Activated T-helper 1 cell treated with Interleukin-2 at 50 U/mL for 16 hours (primary cell): Measurements from ENCODE around the gene RBM10.
A peak's percentile ranks its signal among the peaks of the same experiment; 100 is the strongest.

Experiments used
- DNase-seq: peaks from one replicate; pipeline ENCODE4 v3.0.0-alpha.2; 2020; ENCODE audit warnings: low read depth

Gene RBM10

DNA sequence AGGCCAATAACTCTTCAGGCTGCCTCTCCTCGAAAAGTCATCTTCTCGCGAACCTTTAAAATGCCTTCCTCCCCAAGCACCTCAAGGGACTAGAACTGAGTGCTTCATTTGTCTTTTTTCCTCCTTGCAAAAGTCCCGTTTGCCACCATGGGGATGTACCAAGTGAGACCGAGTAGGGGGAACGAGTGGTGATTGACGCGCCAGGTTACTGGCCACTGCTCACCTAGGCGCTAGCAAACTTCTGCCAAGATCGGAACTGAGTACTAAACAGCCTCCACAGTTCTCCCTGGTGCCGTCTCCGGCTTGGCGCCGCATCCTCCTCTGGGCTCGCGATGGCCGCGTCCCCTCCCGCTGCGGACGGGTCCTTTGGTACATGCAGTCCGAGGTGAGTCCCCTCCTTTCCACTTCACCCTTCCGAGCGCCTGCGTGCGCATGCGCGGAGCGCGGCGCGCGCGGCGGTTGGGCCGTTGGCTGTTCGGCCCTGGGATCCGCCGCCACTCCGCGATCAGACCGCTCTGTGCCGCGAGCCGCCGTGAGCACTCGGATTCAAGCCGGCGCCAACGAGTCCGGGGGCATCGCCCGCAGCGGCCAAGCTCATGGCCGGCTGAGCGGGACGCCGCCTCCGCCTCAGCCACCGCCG is 73.4 kb downstream of the RBM10 start, which contains the start of gene CDK16:
Gene CDK16, plus strand, starts transcription at position 402 of the 640 bp plus-strand sequence. CDS start 4,877 bp downstream, outside the sequence.
- DNase-seq = peak; percentile 75

DNA sequence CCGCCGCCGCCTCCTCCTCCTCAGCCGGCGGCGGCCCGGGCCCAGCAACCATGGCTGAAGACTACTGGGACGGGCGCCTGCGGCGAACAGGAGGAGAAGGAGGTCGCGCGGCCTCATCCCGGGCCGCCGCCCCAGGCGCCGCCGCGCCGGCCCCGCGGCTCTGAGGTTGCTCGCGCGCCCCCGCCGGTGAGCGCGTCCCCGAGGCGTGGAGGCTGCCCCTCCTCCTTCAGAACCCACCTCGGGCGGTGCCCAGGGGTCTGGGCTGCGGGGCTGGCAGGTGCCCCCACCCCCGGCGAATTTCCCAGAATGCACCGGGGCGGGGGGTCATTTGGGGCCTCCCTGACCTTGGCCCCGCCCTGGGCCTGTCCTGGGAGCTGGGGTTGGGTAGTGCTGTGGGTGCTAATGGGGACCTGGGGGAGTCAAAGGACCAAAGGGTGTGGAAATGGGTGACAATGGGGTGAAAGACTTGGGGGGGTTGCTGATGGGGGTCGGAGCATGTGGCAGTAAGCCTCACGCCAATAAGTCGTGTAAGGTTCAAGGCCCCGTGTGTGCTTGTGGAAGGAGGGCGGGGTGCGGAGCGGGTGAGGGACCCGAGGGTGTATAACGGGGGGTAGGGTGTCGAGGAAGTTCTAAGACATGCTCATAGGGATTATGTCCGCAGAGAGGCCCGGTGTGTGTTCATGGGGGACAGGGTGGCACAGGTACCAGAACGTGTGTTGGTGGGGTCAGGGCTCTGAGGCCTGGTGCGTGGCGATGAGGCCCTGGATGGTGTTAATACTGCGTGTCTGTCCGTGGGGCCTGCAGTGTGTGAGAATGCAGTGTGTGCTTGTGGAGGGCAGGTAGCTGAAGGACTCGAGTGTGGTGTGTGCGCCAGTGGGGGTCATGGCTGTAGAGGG is 74.1 kb downstream of the RBM10 start:
- peak; percentile 32 for DNase-seq

DNA sequence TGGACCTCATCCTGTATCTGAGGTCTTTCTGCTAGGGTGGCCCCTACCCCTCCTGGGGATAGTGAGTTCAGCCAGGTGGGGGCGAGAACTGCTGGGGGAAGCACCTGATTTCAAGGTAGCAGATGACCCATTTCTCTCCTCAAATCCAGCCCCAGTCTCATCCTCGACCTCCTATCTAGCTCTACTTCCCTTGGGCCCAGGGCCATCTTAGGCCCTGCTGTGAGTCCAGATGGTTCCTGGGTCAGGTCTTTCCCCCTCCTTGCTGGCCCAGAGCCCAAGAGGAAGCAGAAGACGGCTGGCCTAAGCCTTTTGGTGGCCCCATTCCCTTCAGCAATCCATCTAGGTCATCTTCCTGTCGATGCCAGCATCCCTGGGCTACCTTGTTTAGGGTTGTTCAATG is 76.7 kb downstream of the RBM10 start:
- DNase-seq = no peak

DNA sequence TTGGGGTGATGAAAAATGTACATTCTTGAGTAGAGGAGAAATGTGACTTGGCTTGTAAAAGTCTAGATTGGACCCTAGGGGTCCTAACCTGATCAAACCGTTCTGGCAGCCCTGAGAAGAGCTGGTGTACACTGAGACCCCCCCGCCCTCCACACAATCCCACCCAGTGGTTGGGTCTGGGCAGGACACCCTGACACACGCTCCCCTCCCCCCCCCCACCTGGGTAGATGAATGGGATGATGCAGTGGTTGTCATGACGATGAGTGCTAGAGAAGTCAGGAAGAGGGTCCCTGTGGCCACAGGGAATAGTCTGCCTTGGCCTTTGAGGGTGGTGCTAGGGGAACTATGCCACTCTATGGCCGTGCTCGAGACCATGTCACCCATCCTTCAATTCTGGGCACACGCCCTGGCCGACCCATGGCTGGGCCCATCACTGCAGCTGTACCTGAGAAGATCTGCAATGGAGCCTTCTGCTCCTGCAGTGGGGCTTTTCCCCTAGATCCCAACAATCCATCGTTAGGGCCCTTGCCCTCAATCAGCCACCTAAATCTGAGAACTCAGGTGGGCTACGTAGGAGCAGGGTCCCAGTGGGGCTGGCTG is 77.8 kb downstream of the RBM10 start:
- DNase-seq = no peak

DNA sequence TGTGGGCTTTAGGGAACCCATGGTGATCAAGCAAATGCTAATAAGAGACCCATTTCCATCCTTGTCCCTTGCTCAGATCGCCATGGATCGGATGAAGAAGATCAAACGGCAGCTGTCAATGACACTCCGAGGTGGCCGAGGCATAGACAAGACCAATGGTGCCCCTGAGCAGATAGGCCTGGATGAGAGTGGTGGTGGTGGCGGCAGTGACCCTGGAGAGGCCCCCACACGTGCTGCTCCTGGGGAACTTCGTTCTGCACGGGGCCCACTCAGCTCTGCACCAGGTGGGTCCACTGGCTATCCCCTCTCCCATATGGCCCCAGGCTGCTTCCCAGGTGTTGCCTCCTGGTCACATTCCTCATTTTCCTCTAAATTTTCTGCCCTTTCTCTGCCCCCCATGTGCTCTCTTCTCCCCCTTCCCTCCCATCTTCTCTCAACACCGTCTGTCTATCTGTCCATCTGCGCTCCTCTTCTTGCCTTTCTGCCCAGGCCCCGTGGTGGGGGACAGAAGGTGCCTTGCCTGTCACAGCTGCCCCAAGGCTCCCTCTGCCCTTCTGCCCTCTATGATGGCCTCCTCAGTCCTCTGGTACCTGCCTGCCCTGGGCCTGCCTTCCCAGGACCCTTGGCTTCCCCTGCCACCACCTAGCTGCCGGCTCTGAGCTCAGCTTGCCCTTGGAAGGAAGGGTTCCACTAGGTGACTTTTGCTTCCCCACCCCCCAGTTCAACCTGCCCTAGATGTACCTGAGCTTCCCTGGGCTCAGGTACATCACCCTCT is 78.6 kb downstream of the RBM10 start:
- no peak for DNase-seq

DNA sequence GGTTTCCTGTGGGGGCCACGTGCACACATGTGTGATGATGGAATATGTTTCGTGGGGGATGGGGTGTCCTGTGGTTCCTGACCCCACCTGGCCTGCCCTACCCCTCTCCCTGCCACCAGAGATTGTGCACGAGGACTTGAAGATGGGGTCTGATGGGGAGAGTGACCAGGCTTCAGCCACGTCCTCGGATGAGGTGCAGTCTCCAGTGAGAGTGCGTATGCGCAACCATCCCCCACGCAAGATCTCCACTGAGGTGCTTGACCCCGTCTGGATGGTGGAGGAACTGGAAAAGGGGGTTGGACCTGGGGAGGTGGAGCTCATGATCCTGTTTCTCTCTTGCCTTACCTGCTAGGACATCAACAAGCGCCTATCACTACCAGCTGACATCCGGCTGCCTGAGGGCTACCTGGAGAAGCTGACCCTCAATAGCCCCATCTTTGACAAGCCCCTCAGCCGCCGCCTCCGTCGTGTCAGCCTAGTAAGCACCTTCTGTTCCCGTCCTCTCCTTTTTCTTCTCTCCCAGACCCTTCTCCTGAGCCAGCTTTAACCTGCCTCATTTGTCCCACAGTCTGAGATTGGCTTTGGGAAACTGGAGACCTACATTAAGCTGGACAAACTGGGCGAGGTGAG is 79.4 kb downstream of the RBM10 start:
- DNase-seq = no peak

DNA sequence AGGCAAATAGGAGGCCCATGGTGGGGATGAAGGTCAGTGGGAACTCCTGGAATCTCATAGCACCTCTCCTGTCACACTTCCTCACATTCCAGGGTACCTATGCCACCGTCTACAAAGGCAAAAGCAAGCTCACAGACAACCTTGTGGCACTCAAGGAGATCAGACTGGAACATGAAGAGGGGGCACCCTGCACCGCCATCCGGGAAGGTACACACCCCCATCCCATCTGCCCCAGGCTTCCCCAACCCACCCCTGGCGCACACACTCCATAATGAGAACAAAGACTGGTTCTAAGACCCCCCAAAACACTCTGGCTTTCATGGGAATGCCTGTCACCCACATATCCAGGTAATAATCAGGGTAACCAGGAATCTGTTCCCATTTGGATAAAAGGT is 79.9 kb downstream of the RBM10 start:
- no peak for DNase-seq

DNA sequence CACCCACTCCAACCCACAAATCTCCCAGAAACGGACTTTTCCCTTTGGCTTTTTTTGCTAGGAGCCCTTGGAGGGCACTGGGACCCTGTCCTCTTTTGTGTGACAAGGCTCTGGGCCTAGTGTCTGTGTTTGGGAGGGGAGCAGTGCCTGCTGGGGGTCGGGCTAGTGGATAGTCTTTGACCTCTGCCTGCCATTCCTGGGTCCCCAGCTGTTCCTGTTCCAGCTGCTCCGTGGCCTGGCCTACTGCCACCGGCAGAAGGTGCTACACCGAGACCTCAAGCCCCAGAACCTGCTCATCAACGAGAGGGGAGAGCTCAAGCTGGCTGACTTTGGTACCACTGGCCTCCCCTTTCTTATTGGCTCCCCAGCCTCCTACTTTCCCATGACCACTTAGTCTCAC is 81.0 kb downstream of the RBM10 start:
- no peak for DNase-seq

DNA sequence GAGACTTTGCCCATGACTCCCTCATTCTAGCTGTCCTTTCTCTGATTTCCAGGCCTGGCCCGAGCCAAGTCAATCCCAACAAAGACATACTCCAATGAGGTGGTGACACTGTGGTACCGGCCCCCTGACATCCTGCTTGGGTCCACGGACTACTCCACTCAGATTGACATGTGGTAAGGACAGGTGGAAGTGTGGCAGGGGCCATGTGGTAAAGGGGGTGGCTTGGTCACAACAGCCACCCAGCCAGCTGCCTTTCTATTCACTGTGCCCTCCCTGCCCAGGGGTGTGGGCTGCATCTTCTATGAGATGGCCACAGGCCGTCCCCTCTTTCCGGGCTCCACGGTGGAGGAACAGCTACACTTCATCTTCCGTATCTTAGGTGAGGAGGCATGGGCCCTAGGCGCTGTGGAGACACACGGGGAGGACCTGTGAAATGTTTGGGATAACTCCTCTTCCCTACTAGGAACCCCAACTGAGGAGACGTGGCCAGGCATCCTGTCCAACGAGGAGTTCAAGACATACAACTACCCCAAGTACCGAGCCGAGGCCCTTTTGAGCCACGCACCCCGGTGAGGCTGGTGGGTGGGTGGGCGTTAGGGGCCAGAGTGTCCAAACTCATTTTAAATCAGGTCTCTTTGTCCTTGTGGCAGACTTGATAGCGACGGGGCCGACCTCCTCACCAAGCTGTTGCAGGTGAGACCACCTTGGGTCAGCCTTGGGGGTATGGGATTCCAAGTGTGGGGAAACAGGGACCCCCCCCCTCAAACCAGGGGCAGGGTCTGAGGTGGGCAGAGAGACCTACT is 81.7 kb downstream of the RBM10 start:
- no peak for DNase-seq

DNA sequence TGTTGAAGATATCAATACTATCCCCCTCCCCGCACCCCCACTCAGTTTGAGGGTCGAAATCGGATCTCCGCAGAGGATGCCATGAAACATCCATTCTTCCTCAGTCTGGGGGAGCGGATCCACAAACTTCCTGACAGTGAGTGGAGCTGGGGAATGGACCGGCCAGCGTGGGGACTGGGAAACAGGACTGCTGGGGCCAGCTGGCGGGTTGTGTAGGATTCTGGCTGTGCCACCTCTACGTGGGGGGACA is 82.2 kb downstream of the RBM10 start:
- DNase-seq = no peak

DNA sequence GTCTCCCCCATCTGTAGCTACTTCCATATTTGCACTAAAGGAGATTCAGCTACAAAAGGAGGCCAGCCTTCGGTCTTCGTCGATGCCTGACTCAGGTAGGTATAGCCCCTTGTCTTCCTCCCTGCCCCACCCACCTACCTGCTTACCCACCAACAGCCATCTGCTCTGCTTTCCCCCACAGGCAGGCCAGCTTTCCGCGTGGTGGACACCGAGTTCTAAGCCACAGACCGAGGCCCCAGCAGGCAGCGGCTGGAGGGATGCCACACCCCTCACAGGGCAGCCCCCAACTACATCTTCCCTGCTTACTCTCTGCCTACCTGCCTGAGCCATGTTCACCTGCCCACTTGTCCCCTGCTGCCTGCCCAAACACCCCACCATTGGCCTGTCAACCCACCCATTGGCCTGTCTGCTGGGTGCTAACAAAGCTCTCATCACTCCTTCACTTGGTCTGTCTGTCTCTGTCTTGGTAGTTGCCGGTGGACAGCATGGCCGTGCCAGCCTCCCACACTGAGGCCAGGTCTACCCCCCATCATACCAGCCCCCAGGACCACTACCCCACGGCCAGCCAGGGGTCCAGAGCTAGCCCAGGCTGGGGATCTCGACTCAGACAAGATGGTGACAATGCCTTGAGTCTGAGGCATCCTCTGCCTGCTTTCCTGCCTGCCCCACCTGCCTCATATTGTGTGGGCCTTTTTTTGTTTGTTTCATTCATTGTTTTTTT is 83.7 kb downstream of the RBM10 start:
- no peak for DNase-seq

DNA sequence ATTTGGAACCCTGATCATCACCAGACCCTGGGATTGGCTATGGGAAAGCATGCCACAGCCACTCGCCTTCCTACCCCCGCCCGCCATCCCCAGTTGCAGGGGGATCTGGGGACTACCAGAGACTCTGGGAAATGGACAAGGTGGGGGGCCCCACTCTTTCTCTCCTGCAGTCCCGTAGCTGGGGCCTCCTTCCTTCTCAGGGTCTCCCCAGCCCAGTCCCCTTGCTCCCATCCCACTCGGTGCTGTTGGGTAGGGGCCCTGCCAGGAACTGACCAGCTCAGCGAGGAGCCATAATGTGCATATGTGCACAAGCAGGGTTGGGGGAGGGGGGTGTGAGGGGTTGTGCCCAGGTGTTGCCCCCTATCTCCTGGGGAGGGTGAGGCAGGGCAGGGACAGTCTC is 84.4 kb downstream of the RBM10 start:
- DNase-seq = no peak

DNA sequence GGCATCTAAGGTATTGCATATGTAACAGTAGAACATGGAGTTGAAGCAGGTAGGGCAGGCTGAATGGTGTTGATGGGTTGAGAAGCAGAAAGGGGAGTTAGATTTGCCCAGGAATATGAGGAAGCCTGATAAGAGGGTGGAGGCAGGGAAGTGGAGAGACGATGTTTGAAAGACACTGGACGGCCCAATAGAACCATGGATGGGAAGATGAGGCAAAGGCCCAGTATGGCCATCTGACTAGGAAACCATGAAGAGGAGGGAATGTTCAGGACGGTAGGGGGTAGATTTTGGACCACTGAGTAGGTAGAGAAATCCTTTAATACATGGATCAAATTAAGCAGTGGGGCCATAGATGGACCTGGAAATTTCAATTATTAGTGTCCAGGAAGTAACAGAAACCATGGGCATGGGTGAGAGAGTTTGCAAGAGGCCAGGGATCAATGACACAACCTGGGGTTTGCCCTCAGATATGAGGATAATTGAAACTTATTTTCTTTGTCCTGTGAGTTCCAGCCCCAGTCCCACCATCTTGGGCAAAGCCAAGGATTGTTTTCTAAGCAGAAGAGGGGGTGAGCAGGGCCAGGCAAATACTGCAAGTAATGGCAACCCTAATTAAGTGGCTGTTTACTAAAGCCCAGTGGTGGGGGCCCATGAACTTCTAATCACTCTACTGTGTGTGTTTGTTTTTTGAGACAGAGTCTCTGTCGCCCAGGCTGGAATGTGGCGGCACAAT is 85.3 kb downstream of the RBM10 start:
- DNase-seq = no peak

DNA sequence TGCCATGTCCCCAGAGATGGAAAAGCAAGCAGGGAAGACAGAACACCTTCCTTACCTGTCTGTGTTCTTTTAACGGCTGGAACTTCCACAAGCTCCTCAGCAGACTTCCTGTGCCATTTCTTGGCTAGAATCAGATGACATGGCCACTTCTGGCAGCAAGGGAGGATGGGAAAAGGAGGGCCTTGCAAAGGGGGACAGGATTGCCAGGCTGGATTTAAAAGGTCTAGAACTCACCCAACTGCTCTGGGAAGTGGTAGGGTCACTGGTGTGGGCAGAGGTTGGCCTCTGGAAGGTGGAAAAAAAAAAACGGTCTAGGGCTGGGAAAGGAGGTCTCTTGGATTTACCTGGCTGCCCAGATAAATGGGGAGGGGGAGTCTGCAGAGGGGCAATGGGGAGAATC is 86.1 kb downstream of the RBM10 start:
- no peak for DNase-seq

DNA sequence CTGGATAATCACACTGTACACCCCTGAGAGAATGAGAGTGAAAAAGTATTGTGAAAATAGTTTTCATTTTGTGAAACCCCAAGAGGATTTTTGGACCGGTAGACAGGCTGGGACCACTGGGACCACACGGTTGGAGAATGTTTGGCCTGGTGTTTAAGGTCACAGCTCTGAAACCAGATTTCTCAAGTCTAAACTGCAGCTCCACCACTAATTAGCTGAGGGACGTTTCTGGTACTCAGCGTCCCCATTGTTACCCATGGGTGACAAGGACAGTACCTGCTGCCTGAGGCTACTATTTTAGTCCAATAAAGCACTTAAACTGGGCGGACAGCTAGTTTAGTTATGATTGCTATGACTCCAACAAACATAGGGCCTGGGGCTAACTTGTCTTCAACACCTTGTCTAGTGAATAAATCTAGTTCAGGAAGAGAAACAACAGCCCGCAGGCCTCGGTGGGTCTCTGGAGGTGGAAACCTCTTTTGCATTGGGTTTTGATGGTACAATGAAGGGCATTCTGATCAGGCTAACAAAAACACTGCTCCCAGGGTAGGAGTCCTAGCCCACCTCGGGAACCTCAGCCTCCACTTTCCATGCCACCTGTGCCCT is 87.3 kb downstream of the RBM10 start:
- DNase-seq = no peak

DNA sequence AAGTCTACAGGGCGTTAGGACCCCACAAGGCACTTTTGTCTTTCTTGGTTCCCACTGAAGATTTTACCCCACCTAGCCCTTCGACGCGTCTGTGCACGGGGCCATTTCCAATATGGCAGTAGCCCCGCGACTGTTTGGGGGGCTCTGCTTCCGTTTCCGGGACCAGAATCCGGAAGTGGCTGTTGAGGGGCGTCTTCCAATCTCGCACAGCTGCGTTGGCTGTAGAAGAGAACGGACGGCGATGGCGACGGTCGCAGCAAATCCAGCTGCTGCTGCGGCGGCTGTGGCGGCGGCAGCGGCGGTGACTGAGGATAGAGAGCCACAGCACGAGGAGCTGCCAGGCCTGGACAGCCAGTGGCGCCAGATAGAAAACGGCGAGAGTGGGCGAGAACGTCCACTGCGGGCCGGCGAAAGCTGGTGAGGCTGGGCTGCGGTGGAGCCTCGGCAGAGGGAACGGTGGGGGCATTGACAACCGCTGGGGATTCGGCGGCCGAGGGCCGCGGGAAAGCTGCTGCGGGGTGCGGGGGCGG is 87.8 kb downstream of the RBM10 start, which contains the start of gene USP11:
Gene USP11, plus strand, starts transcription at position 207 of the 530 bp plus-strand sequence. Its CDS starts 35 bp downstream, at position 242.
- DNase-seq = peak; percentile 13

DNA sequence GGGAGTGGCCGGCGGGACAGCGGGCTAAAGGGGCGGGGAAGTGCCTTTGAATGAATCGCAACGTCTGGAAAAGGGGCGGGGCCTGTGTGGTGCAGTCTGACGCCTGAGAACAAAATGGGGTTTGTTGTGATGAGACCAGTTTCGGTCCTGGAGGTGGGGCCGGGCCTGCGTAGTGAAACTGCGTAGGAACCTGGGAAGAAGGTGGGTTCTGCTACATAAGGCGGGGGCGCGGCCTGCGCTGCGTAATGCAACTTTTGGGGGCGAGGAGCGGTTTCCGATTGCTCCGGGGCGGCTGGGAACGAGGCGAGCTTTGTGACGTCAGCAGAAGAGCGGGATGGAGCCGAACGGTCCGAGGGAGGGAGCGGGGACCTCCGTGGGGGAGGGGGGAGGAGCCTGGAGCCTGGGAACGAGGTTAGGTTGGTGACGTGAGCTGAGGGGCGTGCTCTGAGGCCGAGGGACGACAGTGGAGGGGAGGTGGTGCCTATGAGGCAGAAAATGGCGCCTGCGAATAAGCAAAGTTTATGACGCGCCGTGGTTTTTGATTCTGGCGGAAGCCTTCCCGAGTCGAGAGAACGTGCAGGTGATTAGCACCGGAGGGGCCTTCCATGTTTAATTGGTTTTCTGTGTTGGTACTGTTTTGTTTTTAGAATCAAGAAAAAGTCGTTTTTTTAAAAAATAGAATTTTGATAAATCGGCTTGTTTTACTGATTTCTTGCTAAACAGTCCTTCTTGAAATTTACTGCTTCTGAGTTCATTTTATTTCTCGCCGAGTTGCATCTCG is 88.5 kb downstream of the RBM10 start:
- DNase-seq = peak; percentile 91

DNA sequence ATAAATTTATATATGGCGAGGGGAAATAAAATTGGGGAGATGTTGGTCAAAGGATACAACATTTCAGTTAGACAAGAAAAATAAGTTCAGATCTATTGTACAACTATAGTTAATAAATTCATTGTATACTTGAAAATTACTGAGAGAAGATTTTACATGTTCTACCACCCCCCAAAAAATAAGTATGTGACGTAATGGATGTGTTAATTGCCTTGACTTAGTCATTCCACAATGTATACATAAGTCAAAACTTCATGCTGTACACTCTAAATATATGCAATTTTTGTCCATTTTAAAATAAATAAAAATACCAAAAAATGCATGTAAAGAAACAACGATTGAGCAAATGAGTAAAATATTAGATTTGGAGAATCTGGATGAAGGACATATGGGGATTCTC is 89.6 kb downstream of the RBM10 start:
- no peak for DNase-seq
